PFSK-1 (cell line): ENCODE results near the gene MFSD12.

Experiments
- FOXP2 ChIP-seq: optimal IDR thresholded peaks from 2 replicates; pipeline ENCODE3; 2011; ENCODE audit warnings: borderline replicate concordance, control low read depth, inconsistent platforms; ENCODE audit not compliant: insufficient read depth; ENCODE audit errors: extremely low read length, extremely low read depth
- POLR2AphosphoS5 ChIP-seq: IDR thresholded peaks from 2 replicates; pipeline ENCODE4 v1.6.1; 2012; ENCODE audit warnings: low read depth, mild to moderate bottlenecking, control low read depth, low read length, moderate library complexity
- SIN3A ChIP-seq: IDR thresholded peaks from 2 replicates; pipeline ENCODE4 v1.6.1; 2012; ENCODE audit warnings: mild to moderate bottlenecking, low read length, moderate library complexity, borderline replicate concordance; ENCODE audit not compliant: insufficient read depth
- TAF1 ChIP-seq: IDR thresholded peaks from 2 replicates; pipeline ENCODE4 v1.6.1; 2012; ENCODE audit warnings: low read length, control low read depth, borderline replicate concordance; ENCODE audit not compliant: insufficient read depth
- TF ChIP-seq, protein P1 (sequence below), 2 experiments: IDR thresholded peaks; 2 replicates each; pipeline versions ENCODE4 v1.6.1 to v1.8.0; 2011 to 2012; ENCODE audit warnings: low read depth in 2 of 2, low read length in 2 of 2, control low read depth in 1 of 2, inconsistent platforms in 1 of 2, mild to moderate bottlenecking in 1 of 2, moderate library complexity in 1 of 2; ENCODE audit not compliant: insufficient read depth in 1 of 2

MFSD12 gene

DNA sequence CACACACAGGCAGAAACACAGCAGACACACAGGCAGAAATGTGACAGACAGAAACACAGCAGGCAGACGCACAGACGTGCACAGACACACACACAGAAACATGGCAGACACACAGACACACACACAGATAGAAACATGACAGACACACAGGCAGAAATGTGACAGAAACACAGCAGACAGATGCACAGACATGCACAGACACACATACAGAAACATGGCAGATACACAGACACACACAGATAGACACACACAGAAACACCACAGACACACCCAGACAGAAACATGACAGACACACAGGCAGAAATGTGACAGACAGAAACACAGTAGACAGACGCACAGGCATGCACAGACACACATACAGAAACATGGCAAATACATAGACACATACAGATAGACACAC, 48.0 kb upstream of the MFSD12 start:
- TF ChIP-seq TAF1 (no peak), FOXP2 (no peak), POLR2AphosphoS5 (no peak), SIN3A (no peak)
- TF ChIP-seq, protein P1, sequence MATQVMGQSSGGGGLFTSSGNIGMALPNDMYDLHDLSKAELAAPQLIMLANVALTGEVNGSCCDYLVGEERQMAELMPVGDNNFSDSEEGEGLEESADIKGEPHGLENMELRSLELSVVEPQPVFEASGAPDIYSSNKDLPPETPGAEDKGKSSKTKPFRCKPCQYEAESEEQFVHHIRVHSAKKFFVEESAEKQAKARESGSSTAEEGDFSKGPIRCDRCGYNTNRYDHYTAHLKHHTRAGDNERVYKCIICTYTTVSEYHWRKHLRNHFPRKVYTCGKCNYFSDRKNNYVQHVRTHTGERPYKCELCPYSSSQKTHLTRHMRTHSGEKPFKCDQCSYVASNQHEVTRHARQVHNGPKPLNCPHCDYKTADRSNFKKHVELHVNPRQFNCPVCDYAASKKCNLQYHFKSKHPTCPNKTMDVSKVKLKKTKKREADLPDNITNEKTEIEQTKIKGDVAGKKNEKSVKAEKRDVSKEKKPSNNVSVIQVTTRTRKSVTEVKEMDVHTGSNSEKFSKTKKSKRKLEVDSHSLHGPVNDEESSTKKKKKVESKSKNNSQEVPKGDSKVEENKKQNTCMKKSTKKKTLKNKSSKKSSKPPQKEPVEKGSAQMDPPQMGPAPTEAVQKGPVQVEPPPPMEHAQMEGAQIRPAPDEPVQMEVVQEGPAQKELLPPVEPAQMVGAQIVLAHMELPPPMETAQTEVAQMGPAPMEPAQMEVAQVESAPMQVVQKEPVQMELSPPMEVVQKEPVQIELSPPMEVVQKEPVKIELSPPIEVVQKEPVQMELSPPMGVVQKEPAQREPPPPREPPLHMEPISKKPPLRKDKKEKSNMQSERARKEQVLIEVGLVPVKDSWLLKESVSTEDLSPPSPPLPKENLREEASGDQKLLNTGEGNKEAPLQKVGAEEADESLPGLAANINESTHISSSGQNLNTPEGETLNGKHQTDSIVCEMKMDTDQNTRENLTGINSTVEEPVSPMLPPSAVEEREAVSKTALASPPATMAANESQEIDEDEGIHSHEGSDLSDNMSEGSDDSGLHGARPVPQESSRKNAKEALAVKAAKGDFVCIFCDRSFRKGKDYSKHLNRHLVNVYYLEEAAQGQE (IDR thresholded peaks at IDR 0.05; ENCODE audit: insufficient read depth in 1 of 2, low read depth in 2 of 2, low read length in 2 of 2), result no peak

DNA sequence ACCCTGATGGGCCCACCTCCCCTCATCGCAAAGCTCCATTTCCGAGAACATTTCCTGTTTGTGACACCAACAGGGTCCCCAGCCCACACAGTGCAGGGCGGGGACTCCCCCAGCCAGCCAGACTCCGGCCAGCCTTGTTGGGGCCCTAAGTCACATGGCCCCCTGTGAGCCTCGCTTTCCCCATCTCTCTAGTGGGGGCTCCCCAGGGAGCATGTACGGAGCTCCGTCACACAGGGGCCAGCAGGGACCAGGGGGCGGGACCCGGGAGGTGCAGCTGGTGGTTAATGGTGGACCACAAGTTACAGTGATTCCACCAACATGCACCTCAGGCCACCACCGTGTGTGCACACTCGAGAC, 47.6 kb upstream of the MFSD12 start:
- TF ChIP-seq SIN3A, result no peak
- TF ChIP-seq, protein P1 (IDR thresholded peaks at IDR 0.05; ENCODE audit: insufficient read depth in 1 of 2, low read depth in 2 of 2, low read length in 2 of 2), result no peak
- TF ChIP-seq POLR2AphosphoS5, result no peak
- TF ChIP-seq TAF1, result no peak
- no peak for TF ChIP-seq FOXP2

DNA sequence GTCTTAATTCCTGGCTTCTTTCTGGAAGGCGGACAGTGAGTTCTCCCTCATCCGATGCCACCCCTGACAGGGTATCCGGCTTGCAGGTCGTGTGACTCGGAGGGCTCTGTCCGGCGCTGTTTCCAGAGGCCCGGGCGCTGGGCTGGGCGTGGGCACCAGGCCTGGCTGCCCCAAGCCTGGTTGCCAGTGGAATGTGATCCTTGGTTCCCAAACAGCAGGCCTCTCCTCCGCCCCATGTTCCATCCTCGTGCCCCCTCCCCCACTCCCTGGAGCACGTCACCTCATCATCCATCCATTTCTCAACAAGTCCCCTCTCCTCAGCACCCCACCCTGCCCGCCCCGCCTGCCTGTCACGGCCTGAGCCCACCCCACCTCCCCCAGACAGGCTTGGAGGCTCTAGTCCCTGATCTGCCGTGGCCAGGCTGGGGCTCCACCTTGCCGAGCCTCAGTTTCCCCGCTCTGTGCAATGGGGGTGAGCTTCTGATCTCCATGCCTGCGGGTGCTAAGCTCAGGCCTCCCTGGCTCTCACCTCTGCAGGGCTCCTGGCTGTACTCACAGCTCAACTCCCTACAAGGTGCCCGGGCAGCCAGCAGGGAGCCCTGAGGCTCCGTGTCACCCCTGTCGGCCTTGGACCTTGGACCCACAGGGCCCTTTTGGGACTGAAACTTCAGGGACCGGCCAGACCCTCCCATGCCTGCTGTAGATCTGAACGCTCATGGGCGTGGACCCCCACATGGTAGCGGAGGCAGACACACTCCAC, 47.0 kb upstream of the MFSD12 start:
- TF ChIP-seq, protein P1 (IDR thresholded peaks at IDR 0.05; ENCODE audit: insufficient read depth in 1 of 2, low read depth in 2 of 2, low read length in 2 of 2), result no peak
- TF ChIP-seq POLR2AphosphoS5, result no peak
- TF ChIP-seq TAF1, result no peak
- no peak for TF ChIP-seq SIN3A

DNA sequence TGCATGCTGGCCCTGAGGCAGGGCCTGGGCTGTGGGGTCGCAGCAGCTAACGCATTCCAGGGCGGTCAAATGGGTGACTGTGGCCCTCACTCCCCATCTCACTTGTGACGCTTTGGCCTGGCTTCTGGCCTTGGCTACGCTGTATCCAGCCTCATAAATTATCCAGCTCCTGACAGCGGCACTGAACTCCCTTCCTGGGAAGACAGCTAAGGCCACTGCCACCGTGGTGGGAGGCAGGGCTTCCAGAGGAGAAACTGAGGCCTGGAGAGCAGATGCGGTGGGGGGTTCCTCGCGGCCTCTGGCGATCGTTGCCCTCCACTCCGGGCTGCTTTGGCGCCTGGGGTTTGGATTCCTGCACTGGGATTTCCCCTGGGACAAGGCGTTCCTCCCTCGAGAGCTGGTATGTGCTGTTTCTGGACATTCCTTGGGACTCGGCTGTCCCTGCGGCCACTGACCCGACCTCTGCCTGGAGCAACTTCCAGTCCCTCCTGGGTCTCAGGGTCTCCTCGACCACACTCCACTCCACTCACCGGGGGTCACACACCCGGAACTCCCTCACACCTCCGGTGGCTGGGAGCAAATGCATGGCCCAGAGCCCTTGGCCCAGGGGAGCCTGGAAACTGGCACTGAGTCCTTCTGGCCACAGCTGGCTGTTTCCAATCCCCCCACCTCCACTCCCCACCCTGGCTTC, 45.9 kb upstream of the MFSD12 start:
- TF ChIP-seq SIN3A (no peak), FOXP2 (no peak), TAF1 (no peak), POLR2AphosphoS5 (no peak)
- TF ChIP-seq, protein P1 (IDR thresholded peaks at IDR 0.05; ENCODE audit: insufficient read depth in 1 of 2, low read depth in 2 of 2, low read length in 2 of 2), result no peak
